GM19193 (cell line): ENCODE measurements around the gene CTXN1.

Source experiments
- POLR2A ChIP-seq: IDR thresholded peaks from 4 replicates; pipeline ENCODE4 v1.6.1; 2011; ENCODE audit not compliant: insufficient read depth, insufficient read length; ENCODE audit errors: extremely low read depth

The CTXN1 gene

GRCh38 chr19:7912697-7913564, 13.0 kb downstream of the CTXN1 start:
- TF ChIP-seq POLR2A, result no peak

- no peak for TF ChIP-seq POLR2A
Observed at GRCh38 chr19:7912144-7912696, 13.7 kb downstream of the CTXN1 start.

GRCh38 chr19:7911508-7912143, 14.3 kb downstream of the CTXN1 start:
- TF ChIP-seq POLR2A, result no peak

GRCh38 chr19:7910321-7911161, 15.4 kb downstream of the CTXN1 start:
- no peak for TF ChIP-seq POLR2A

GRCh38 chr19:7909471-7910067, 16.4 kb downstream of the CTXN1 start:
- TF ChIP-seq POLR2A, result no peak

GRCh38 chr19:7908742-7909461, 17.0 kb downstream of the CTXN1 start:
- TF ChIP-seq POLR2A, result no peak

- no peak for TF ChIP-seq POLR2A
Observed at GRCh38 chr19:7908078-7908699, 17.7 kb downstream of the CTXN1 start.

- TF ChIP-seq POLR2A, result no peak
Observed at GRCh38 chr19:7907544-7907943, 18.4 kb downstream of the CTXN1 start.

- no peak for TF ChIP-seq POLR2A
Observed at GRCh38 chr19:7907122-7907521, 18.8 kb downstream of the CTXN1 start.

- no peak for TF ChIP-seq POLR2A
Observed at GRCh38 chr19:7905859-7906258, 20.1 kb downstream of the CTXN1 start.

GRCh38 chr19:7905268-7905667, 20.7 kb downstream of the CTXN1 start:
- no peak for TF ChIP-seq POLR2A

- no peak for TF ChIP-seq POLR2A
Observed at GRCh38 chr19:7904074-7905020, 21.6 kb downstream of the CTXN1 start.

GRCh38 chr19:7903244-7904073, 22.5 kb downstream of the CTXN1 start, which contains the start of gene MAP2K7:
MAP2K7 (plus strand) TSS chr19:7903877; CDS start chr19:7903945, 68 bp downstream.
- TF ChIP-seq POLR2A, result peak; percentile 75
